ENCODE measurements around the gene INTS7.

- no peak for TF ChIP-seq YY1 (IDR thresholded peaks at IDR 0.05; ENCODE audit: low read depth)
- TF ChIP-seq, protein P1, sequence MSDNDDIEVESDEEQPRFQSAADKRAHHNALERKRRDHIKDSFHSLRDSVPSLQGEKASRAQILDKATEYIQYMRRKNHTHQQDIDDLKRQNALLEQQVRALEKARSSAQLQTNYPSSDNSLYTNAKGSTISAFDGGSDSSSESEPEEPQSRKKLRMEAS (IDR thresholded peaks at IDR 0.05), result no peak
- TF ChIP-seq EGR1 (IDR thresholded peaks at IDR 0.05), result no peak
- TF ChIP-seq, protein P2, sequence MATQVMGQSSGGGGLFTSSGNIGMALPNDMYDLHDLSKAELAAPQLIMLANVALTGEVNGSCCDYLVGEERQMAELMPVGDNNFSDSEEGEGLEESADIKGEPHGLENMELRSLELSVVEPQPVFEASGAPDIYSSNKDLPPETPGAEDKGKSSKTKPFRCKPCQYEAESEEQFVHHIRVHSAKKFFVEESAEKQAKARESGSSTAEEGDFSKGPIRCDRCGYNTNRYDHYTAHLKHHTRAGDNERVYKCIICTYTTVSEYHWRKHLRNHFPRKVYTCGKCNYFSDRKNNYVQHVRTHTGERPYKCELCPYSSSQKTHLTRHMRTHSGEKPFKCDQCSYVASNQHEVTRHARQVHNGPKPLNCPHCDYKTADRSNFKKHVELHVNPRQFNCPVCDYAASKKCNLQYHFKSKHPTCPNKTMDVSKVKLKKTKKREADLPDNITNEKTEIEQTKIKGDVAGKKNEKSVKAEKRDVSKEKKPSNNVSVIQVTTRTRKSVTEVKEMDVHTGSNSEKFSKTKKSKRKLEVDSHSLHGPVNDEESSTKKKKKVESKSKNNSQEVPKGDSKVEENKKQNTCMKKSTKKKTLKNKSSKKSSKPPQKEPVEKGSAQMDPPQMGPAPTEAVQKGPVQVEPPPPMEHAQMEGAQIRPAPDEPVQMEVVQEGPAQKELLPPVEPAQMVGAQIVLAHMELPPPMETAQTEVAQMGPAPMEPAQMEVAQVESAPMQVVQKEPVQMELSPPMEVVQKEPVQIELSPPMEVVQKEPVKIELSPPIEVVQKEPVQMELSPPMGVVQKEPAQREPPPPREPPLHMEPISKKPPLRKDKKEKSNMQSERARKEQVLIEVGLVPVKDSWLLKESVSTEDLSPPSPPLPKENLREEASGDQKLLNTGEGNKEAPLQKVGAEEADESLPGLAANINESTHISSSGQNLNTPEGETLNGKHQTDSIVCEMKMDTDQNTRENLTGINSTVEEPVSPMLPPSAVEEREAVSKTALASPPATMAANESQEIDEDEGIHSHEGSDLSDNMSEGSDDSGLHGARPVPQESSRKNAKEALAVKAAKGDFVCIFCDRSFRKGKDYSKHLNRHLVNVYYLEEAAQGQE (IDR thresholded peaks at IDR 0.05; ENCODE audit: low read depth), result no peak
- no peak for TF ChIP-seq TAF1 (IDR thresholded peaks at IDR 0.05; ENCODE audit: low read depth)
- no peak for TF ChIP-seq TEAD4 (IDR thresholded peaks at IDR 0.05)
- TF ChIP-seq ZBTB7A (IDR thresholded peaks at IDR 0.05; ENCODE audit: low read depth), result no peak
- TF ChIP-seq USF1 (IDR thresholded peaks at IDR 0.05), result no peak
- TF ChIP-seq EP300 (IDR thresholded peaks at IDR 0.05; ENCODE audit: borderline replicate concordance), result no peak
Measured at GRCh38 chr1:212072047-212072446, 36.7 kb upstream of the INTS7 start.
